T follicular helper cell (primary cell): Measurements from ENCODE around the gene SMKR1.
"Not testable (repeated sequence)": the region's sequence is repeated elsewhere in the genome, so short reads cannot be mapped to it uniquely, and the experiment has no call there.

Source experiments
- DNase-seq: peaks from one replicate; pipeline ENCODE4 v3.0.0-alpha.2; 2020; ENCODE audit warnings: low read depth

SMKR1 gene

DNA sequence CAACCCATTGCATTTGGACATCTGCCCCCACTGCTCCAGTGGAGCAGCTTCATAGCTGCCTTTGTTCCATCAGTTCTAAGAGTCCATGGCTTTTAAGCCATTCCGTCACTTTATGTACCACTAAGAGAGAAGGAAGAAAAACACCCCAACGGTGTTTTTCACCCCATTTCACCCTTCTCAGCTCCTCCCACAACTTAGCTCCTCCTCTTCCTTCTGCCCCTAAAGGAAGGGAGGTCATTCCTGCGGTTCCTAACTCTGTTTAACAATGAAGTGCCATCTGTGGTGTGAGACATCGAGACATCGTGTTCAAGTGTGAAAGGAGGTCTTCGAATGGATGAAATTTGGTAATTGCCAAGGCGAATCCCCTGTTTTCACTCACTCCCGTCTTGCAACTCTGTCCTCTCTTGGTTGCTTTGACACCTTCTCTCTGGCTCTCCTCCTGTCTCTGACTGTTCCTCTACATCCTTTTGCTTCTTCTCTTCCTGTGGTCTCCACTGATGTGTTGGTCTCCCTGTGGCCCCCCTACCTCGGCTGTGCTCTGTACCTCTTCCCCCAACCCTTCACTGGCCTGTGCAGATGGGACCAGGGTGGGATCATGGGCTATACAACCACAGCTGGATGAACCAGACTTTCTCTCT, 23.0 kb downstream of the SMKR1 start:
- DNase-seq, result no peak

DNA sequence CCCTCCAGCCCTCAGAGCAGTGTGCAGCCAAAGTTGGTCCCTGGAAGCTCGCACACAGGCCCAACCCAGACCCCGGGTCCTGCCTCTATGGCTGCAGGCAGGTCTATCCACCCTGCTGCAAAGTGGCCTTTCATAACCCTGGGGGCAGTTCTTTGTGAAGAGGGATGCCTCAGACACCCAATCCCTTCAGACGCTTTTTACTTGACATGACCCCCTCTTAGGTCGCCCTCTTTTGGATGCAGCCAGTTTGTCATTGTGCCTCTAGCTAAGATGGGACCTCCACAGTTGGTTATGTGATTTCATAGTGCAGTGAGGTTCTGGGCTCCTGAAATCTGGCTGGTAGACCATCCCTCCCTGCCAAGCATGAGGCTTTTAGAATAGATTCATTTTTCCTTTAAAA, 27.3 kb downstream of the SMKR1 start:
- DNase-seq, result no peak

DNA sequence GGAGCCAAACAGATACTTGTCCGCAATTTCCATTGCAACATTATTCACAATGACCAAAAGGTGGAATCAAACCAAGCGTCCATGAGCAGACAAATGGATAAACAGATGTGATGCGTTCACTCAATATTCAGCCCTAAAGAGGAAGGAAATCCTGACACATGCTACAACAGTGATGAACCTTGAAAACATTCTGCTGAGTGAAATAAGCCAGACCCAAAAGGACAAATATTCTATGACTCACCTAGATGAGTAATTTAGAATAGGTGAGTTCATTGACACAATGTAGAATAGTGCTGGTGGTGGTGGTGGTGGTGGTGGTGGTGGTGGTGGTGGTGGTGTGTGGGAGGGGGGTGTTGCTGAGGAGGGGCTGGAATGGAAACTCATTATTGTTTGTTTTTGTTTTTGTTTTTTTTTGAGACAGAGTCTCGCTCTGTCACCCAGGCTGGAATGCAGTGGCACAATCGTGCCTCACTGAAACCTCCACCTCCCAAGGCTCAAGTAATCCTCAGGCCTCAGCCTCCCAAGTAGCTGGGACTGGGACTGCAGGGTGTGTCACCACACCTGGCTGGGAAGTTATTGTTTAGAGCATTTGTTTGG, 28.6 kb downstream of the SMKR1 start:
- DNase-seq, result no peak

- no peak for DNase-seq
These were observed 29.4 kb downstream of the SMKR1 start for GRCh38 chr7:129531721-129532120.

GRCh38 chr7:129532375-129532774, 30.0 kb downstream of the SMKR1 start:
- no peak for DNase-seq

DNA sequence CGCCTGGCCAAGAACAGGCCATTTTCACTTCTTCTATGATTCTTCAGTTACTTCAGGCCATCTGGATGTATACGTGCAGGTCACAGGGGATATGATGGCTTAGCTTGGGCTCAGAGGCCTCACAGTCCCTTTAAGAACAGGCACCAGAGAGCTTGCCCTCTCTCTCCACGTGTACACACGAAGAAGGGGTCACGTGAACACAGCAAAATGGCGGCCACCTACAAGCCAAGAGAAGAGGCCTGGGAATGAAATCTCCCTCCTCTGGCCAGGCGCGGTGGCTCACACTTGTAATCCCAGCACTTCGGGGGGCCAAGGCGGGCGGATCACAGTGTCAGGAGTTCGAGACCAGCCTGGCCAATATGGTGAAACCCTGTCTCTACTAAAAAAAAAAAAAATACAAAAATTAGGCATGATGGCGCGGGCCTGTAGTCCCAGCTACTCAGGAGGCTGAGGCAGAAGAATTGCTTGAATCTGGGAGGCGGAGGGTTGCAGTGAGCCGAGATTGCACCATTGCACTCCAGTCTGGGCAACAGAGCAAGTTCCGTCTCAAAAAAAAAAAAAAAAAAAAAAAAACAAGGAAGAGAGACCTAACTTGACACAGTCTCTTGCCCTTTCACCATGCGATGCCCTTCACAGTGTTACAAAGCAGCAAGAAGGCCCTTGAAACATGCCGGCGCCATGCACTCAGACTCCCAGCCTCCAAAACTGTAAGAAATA, 32.4 kb downstream of the SMKR1 start:
- not testable (repeated sequence) for DNase-seq

DNA sequence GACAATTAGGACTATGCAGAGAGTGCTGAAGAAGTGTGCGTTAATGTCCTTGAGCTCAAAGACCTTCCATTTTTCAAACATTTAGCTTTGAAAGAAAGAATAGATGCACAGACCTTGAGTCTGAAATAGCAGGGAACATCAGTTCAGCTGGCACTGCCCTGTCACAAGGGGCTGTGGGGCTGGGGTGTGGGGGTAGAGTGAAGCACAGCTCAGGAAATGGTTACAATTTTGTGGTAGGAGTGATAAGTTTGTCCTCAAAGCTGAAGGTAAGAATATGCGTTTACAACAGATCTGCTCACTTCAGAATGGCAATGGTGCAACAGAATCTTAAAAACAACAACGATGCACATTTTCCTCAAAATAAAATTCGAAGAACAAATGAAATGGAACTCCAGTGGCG, 33.6 kb downstream of the SMKR1 start:
- DNase-seq, result no peak

DNA sequence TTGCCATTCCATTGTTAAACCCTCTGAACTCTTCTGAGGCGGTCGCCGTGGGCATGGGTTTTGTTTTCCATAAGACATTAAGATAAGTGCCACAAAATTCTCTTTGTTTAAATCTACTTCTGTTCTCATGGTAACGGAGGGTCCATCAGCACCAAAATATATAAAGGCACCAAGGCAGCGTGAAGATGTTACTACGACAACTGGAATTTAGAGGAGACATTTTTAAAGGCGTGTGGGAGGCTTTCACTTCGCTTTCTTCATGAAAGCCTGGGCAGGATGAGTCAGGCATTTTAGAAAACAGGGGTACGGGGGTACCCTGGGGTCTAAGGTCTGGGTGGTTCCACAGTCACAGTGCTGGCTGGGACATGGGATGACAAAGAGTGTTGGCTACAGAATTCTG, 34.0 kb downstream of the SMKR1 start:
- DNase-seq, result no peak

- DNase-seq, result no peak
These were observed 36.5 kb downstream of the SMKR1 start for GRCh38 chr7:129538790-129539189.

DNA sequence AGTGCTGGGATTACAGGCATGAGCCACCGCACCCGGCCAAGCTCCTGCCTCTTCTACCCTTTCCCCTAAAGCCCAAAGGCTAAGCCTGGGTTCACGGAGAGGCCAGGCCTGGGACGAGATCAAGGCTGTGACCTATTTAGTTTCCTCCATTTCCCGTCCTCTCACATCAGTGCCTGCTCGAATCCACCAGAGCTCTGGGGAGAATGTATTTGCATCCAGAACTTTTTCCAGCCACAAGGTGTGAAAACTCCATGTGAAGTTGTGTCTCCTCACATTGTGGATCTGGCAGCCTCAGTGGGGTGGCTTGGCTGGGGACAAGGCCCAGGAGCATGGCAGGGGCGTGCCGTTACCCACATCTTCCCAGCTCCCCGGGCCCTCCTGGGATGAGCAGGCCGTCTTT, 38.0 kb downstream of the SMKR1 start:
- DNase-seq, result no peak

DNA sequence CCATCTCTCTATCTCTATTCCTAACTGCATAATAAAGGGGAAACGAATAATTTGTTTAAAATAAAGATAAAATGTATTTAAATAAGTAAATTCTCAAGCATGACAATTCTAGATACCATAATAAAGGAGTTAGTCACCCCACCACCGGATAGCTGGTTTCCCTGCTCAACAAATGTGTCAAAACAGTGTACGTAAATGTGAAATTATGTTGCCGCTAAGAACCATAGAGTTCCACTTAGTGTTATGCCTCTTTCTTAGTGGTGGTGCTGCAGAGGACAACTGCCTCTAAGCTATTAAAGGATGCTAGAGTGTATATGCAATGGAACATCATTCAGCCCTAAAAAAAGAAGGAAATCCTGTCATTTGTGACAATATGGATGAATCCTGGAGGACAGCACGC, 42.4 kb downstream of the SMKR1 start:
- DNase-seq, result no peak

GRCh38 chr7:129550693-129551360, 48.5 kb downstream of the SMKR1 start:
- DNase-seq, result no peak

GRCh38 chr7:129553899-129554461, 51.6 kb downstream of the SMKR1 start:
- DNase-seq, result peak; percentile 1

GRCh38 chr7:129556607-129557133, 54.3 kb downstream of the SMKR1 start:
- no peak for DNase-seq

DNA sequence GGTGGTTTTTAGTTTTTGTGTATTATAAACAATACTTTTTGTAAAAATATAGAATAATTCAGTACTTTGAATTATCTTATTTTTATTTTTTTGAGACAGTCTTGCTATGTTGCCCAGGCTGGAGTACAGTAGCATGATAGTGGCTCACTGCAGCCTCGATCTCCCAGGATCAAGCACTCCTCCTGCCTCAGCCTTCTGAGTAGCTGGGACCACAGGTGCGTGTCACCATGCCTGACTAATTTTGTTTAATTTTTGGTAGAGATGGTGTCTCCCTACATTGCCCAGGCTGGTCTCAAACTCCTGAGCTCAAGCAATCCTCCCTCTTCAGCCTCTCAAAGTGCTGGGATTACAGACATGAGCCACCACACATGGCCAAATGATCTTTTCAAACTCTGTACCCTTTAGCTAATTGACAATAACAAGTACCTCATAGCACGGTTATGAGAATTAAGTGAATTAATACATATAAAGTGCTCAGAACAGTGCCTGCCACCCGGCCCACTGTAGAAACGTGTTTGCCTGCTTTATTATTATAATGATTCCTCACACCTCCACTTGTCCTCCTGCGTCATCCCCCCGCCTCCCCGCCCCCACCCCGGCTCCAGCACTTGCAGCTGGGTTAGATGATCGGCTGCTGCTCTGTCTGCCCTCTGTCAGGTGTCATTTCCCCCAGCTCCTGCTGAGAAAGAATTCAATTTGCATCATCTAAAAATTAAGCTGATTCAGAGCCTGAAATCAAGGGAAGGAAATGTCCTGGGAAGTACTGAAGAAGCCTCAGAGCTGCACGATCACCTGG, 55.6 kb downstream of the SMKR1 start:
- DNase-seq, result no peak

- DNase-seq, result no peak
These were observed 57.2 kb downstream of the SMKR1 start for GRCh38 chr7:129559564-129559963.

DNA sequence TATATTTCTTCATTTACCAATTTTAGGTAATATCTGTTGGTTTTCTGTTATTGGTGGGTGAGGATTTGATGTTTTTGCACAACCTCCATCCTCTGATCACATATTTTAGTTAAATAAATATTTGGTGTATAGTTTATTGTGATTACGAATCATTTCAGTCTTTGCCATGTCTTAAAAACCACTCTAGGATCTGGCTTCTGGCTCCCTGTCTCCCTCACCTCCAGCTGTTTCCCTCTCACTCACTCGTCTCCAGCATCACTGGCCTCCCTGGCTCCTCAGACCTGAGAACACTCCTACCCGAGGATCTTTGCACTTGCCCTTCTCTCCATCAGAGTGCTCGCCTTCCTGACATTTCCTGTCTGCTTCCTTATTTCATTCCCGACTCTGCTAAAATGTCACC, 58.5 kb downstream of the SMKR1 start:
- no peak for DNase-seq

GRCh38 chr7:129561677-129562359, 59.5 kb downstream of the SMKR1 start:
- no peak for DNase-seq
